ENCODE results near the gene SSH3. TPM values are rescaled to one million over a fixed set of nuclear protein-coding genes. Genes with fewer than 3 reads are reported as not detected.

Gene SSH3
- total RNA-seq, 1 experiment from 2014 or later: 57.8 TPM

GRCh38 chr11:67320011-67320410, 16.7 kb downstream of the SSH3 start:
- no peaks in the 10 kb centered on the region for H4K20me1 ChIP-seq (ENCODE audit: insufficient read depth)
- no peak for ATAC-seq
- POLR2A ChIA-PET: no interaction called here
- H3K27me3 ChIP-seq (ENCODE audit: insufficient read depth, low read length): no peaks in the 10 kb centered on the region
- intact Hi-C loops (cut with micrococcal nuclease): no loop called here
- TF ChIP-seq SRF (IDR thresholded peaks at IDR 0.05; ENCODE audit: low read depth) (no peak), FOSL1 (IDR thresholded peaks at IDR 0.05; ENCODE audit: low read depth) (no peak), CBX3 (IDR thresholded peaks at IDR 0.05; ENCODE audit: low read depth) (no peak), SIN3A (IDR thresholded peaks at IDR 0.05; ENCODE audit: low read depth) (no peak), EZH2 (IDR thresholded peaks at IDR 0.05) (no peak), ELF1 (IDR thresholded peaks at IDR 0.05; ENCODE audit: borderline replicate concordance, low read depth) (no peak), ZFX (IDR thresholded peaks at IDR 0.05) (no peak), JUND (IDR thresholded peaks at IDR 0.05) (no peak), ZNF274 (IDR thresholded peaks at IDR 0.05; ENCODE audit: low read depth, low read length) (no peak), SP1 (IDR thresholded peaks at IDR 0.05; ENCODE audit: low read depth) (no peak), TCF7L2 (IDR thresholded peaks at IDR 0.05; ENCODE audit: borderline replicate concordance, extremely low read depth, insufficient read depth, insufficient read length) (no peak), POLR2A (IDR thresholded peaks at IDR 0.05; ENCODE audit: borderline replicate concordance, extremely low read depth, insufficient read depth, insufficient read length) (no peak), POLR2AphosphoS5 (IDR thresholded peaks at IDR 0.05; ENCODE audit: low read depth, low read length) (no peak), EGR1 (IDR thresholded peaks at IDR 0.05; ENCODE audit: low read depth) (no peak), EZH2phosphoT487 (IDR thresholded peaks at IDR 0.05; ENCODE audit: borderline replicate concordance) (no peak), RAD21 (IDR thresholded peaks at IDR 0.05; ENCODE audit: low read depth) (no peak)
- TF ChIP-seq, protein P1, sequence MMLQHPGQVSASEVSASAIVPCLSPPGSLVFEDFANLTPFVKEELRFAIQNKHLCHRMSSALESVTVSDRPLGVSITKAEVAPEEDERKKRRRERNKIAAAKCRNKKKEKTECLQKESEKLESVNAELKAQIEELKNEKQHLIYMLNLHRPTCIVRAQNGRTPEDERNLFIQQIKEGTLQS (IDR thresholded peaks at IDR 0.05): no peak
- TF ChIP-seq, protein P2, sequence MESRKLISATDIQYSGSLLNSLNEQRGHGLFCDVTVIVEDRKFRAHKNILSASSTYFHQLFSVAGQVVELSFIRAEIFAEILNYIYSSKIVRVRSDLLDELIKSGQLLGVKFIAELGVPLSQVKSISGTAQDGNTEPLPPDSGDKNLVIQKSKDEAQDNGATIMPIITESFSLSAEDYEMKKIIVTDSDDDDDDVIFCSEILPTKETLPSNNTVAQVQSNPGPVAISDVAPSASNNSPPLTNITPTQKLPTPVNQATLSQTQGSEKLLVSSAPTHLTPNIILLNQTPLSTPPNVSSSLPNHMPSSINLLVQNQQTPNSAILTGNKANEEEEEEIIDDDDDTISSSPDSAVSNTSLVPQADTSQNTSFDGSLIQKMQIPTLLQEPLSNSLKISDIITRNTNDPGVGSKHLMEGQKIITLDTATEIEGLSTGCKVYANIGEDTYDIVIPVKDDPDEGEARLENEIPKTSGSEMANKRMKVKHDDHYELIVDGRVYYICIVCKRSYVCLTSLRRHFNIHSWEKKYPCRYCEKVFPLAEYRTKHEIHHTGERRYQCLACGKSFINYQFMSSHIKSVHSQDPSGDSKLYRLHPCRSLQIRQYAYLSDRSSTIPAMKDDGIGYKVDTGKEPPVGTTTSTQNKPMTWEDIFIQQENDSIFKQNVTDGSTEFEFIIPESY (IDR thresholded peaks at IDR 0.05; ENCODE audit: extremely low read depth, insufficient replicate concordance, low read length): no peak
- no peak overlapping the region for H3K9ac ChIP-seq (ENCODE audit: low read length)
- BruUV-seq (replicated peaks): no TSS peak
- no peaks in the 10 kb centered on the region for H3K9me2 ChIP-seq (ENCODE audit: insufficient read depth)
- H3K4me1 ChIP-seq (ENCODE audit: control insufficient read depth in 1 of 2, insufficient read depth in 2 of 2, low read length in 2 of 2): peaks cover 3 to 19% of the 10 kb centered on the region in 2 experiments; a peak in 3 of 4 replicates
- no peak for DNase-seq (ENCODE audit: low read depth, low spot score)
- CTCF ChIA-PET: interaction anchor here (1.2 to 2.4 kb wide), 2 partner anchors 26 to 63 kb away, joined by 3 to 9 read pairs; no protein-coding TSS in a partner anchor
- no peaks in the 10 kb centered on the region; a peak in 1 of 4 replicates for H3K36me3 ChIP-seq (ENCODE audit: control insufficient read depth in 1 of 2, insufficient read depth in 2 of 2, low read length in 2 of 2)
- no peak overlapping the region for H2AFZ ChIP-seq (ENCODE audit: low read depth, low read length, poor library complexity, severe bottlenecking)
- H3K4me3 ChIP-seq (replicated peaks in 1 of 2; ENCODE audit: low read depth in 1 of 2, low read length in 2 of 2): no peak overlapping the region
- H3K9me3 ChIP-seq (ENCODE audit: control insufficient read depth in 1 of 2, insufficient read depth in 1 of 2, low read depth in 1 of 2, low read length in 2 of 2): no peaks in the 10 kb centered on the region
- peaks cover 11% of the 10 kb centered on the region; the same call in 1 of the 2 replicates for H3K79me2 ChIP-seq (ENCODE audit: insufficient read depth, low read length)
- RAD21 ChIA-PET (ENCODE audit: low non-redundant PET in 1 of 2, low total read pairs in 2 of 2, uncharacterized antibody in 2 of 2, unreplicated experiment in 2 of 2): no interaction called here
- H3K27ac ChIP-seq (ENCODE audit: low read depth, low read length): no peak overlapping the region
- H3K4me2 ChIP-seq (ENCODE audit: low read length): no peak overlapping the region

Measured in HCT116 (cell line).